GM21360 (cell line): Measurements from ENCODE around the gene TANC2.

Source experiments
- ATAC-seq: cut with Tn5 transposase; IDR thresholded peaks from one replicate; pipeline ENCODE4 v1.9.1; 2021; ENCODE audit warnings: mild to moderate bottlenecking, moderate library complexity; ENCODE audit not compliant: unreplicated experiment

TANC2 gene

DNA sequence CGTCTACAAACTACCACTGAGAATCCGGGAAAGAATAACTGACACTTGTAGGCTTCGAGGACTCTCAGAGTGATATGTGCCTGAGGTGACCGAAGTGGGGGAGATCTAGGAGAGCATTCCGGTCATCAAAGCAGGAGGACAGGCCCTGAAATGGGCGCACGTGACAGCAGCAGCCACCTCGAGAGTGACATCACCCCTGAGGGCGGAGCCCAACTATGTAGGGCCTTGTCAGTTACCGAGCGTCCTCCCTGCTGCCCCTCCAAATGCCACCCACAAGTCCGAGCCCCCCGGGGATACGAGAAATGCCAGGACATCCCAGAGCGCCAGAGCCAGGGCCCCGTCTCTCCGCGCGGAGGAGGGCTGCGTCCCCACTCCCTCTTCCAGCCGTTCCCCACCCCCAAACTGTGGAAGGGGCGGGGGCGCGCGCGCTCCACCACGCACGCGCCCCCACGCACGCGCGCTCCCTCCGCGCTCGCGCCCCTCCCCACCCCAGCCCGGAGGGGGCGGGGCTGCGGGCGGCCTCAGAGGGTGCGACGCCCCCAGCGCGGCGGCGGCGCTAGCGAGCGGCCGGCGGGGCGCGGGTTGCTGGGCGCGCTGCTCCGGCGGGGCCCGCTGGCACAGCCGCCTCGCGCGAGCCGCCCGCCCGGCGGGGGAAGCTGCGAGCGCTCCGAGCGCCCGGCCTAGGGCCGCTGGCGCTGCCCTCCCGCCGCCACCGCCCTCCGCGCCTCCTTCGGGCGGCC is at the start of gene TANC2:
TSS of gene TANC2 (plus strand) at position 550 of the 740 bp plus-strand sequence. CDS start 43,325 bp downstream, outside the sequence.
- ATAC-seq = peak; percentile 64

DNA sequence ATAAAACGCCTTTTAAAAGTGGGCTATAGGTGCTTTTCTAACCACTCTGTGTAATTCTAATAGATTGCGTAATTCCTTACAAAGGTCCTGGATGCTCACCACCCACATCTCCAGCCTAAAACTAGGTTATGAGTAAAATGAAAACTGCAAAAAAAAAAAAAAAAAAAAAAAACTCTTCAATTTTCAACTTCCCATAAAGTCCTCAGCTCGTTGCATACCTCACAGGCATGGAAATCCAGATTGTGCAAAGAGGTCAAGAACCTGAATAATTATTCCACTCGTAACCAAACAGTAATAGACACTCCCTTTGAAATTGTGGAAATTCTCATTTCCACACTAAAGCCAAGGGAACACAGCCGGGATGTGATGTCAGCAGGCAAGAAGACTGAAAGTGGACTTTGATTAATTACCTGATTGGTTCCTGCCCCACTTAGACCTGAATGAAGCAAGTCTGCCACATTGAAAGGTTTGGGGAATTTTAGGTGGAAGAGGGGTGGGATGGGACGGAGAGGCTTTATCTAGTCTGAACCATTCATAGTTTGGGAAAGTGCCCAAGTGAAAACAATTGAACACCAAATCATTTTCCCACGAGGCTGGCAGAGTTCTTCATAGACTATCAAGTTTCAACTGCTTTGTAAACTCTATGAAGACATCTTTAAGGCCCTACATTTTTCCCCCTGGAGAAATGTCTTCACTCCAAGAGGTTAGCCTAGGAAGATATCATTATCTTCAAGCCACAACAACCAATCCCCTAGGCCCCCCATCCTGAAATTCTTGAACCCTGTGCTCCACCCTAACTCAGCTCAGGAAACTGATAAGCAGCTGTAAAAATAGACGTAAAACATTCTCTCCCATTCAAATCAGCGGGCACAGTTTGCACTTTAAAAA is 49.1 kb upstream of the TANC2 start:
- ATAC-seq = no peak

DNA sequence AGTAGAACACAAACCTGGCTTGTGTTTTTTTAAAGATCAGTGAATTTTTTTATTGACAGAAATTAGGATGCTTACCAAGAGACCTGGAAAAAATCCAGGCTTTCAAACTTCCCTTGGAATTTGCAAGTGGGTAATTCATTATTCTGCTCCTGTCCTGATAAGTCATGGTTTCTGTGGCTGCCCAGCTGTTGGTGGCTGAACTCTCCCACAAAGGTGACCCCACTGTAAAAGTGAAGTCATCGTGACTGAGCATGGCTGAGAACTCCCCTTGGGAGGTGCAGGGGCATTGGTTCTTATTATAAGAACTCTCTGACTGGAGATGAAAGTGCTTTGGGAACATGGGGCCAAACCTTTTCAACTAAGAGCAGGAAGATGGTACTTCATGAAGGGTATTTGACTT is 46.6 kb upstream of the TANC2 start:
- ATAC-seq = no peak

DNA sequence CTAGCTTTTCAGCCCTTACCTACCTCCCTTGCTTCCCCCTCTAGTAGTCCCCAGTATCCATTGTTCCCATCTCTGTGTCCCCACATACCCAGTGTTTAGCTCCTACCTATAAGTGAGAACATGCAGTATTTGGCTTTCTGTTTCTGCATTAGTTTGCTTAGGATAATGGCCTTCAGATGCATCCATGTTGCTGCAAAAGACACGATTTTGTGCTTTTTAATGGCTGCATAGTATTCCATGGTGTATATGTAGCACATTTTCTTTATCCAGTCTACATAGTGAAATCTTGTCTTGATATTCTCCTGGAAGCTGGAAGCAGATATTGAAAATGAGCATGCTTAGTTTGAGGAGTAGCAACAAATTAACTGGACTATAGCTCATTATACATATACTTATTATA is 45.7 kb upstream of the TANC2 start:
- no peak for ATAC-seq

DNA sequence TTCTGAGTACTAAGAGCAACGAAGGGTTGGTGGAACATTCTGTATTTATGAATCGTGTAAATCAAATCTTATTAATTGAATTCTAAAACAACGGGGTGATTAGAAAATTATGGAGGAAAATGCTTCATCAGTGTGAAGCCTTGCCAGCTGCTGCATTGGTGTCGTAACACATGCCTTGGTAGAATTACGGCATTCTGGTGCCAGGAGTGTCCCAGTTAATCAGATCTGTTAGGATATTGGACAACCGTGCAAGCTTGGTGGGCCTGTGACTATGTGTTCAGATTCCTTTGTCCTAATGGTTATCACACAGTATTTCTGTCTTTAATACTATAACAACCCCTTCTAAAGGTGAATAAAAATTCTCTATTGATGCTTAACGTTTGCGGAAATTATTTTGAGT is 44.2 kb upstream of the TANC2 start:
- no peak for ATAC-seq

DNA sequence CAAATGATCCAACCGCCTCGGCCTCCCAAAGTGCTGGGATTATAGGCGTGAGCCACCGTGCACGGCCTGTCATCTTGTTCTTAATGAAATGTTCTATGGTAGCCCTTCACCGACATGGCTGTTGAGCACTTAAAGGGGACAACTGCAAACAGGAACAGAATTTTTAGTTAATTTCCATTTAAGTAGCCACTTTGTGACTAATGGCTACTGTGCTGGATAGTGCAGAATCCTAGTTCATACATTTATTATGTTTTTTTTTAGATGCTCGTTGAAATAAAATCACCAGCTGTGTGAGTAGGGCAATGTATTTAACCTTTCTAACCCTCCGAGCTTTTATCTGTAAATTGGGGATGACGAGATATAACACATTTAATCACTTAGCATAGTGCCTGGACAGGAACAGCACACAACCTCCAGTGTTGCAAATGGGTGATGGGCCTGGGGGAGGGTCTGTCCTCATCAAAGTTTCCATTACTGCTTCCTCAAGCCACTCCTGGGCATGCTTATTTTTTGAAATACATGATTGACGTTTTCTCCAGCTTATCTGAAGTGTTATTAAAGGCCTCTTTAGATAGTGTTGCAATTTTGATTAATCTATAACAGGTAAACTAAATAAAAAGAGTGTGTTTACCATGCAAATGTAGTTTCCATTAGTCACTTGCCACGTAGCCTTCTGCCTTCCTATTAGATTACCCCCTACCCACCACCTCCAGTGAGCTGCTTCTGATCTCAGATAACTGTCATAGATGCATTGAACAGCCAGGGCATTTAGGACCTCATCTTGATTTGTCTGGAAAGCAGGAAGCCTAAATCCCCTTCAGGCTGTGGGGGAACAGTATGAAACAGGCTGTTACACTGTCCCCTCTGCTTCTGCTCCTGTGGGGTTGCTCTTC is 42.5 kb upstream of the TANC2 start:
- no peak for ATAC-seq

DNA sequence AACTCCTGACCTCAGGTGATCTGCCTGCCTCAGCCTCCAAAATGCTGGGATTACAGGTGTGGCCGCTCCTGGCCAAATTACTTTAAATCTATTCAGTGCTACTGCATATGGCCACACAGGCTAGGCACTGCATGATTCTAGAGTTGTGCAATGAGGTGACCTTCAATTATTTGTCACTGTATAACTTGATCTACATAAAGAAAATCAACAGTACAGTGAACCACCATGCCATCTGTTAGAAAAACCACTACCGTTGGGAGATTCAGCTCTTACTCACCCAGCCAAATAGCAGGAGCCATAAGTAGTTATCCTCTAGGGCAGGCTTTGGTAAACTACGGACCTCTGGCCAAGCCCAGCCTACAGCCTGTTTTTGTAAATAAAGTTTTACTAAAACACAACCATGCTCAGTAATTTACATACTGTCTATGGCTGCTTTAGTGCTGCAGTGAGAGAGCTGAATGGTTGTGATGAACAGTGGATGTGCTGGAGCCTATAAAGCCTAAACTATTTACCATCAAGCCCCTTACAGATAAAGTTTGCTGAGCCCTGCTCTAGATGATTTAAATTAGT is 40.7 kb upstream of the TANC2 start:
- no peak for ATAC-seq

DNA sequence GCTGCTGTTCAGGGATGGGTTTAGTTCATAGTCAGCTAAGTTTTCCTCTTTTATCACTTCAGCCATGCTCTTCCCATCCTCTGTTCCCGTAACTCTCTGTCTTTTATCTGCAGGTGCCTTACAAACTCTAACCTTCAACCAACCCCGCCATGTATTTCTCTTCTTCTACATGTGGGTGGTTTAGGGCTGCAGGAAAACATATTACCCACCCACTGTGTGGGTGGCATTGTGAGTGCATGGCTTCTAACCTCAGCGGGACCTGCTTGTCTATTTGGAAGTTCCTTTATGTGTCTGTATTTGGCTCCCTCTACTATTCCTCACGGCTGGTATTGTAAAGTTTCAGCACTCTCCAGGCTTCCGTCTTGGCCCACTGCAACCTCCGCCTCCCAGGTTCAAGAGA is 39.0 kb upstream of the TANC2 start:
- no peak for ATAC-seq

DNA sequence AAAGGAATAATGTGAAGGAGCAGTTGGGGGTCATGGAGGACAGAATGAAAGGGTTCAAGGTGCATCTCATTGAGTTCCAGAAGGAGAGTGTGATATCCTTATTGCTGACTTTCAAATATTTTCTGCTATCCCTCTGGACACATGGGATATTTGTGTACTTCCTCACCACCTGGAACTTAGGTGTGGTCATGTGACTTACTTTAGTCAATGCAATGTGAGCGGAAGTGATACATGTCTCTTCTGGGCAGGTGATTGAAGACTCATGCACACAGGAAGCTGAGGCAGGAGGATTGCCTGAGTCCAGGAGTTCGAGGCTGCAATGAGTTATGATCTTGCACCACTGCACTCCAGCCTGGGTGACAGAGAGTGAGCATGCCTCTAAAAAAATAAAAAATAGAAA is 36.7 kb upstream of the TANC2 start:
- no peak for ATAC-seq

DNA sequence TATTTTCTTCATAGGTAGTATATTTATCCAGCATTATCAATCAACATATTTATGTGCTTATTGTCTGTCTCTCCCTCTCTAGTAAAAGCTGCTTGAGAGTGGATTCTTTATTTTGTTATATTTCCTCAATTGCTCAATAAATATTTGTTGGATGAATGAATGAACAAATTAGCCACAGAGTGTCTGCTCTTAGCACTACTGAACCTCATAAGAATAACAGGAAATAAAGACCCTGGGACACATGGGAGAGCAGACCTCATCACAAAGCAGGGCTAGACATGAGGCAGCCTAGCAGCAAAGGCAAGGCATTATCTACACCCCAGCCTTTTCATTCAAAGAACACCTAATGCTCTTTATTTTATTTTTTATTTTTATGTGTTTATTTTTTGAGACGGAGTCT is 34.9 kb upstream of the TANC2 start:
- ATAC-seq = no peak

DNA sequence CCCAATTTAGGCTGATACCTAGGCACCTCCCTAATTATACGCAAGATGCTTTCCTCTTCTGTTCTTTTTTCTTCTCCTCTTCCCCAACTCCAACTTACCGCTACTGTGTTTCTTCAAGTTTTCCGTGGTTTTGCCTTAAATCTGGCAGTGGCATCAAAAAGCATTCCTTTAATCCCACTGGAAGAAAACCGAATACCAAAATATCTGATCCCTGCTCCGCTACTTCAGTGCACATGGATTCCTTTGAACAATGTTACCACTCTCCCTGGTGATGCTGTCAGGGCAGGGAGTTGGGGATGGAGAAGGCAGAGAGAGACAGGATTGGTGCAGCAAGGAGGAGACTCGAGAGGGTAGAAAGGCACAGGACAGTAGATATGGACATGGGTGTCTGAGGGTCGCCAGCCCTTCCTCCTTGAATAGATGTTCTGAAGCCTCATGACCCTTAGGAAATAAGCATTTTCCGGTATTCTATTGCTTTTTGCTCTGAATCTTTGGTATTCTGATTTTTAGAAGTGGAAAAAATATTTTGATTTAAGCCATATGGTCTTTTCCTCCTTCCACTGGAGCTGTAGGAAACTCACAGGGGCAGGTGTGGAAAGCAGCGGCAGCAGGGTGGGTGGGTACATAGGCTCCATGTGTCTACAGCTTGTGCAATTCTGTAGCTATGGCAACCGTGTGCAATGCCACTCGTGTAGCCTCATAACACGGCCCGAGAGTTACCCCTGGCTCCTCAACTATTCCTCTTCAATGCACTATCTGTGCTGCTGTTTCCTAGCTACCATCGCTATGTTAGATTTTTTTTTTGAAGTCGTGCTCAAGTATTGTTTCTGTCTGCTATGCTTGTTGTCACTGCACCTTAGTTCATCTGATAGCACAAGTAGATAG is 32.3 kb upstream of the TANC2 start:
- ATAC-seq = no peak

DNA sequence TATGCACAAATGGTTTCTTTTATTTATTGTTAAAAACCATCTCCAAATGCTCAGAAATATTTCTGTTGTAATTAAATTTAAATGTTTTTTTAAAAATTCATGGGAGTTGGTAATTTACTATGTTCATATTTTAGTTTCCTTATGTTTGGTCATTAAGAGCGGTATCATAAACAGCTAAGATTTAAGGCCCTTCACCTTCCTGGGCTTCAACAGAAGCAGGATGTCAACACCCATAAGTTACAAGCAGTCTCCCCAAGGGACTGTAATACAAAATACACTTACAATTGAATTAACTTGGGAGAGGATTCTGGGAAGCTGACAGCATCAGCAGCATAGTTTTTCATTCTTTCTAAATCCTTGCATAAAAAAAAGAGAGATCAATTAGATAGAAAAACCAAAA is 30.9 kb upstream of the TANC2 start:
- ATAC-seq = no peak

DNA sequence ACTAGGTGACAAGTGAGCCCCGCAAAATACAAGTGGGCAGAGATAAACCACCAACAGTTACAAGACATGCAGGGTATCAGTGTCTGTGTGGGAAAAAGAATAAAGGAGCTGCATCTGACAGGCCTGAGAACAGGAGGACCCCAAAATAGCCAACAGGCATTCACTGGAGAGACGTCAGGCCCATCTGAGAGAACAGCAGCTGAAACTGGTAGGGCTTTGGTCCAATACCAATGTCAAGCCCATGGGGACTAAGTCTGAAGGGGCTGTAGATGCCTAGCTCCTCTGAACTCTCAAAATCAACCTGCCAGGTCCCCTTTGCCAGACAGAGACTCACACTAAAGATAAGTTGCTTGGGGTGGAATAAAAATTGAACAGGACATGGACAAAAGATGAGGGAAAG is 30.5 kb upstream of the TANC2 start:
- no peak for ATAC-seq

DNA sequence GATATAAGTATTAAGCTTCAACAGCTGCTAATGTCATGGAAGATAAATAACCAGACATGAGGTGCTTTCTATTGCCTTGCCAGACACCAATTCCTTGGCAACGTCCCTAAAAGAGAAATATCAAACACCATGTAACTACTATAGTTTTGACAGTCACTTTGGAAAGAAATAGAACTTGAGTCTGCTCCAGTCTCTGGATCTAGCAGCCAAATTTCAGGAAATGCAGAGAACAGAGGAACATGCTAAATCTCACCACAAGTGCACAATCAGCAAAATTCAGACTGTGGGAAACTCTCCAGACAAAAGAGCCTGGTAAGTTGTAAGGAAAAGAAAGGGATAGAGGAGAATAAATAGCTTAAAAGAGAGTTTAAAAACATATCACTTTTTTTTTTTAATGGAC is 28.4 kb upstream of the TANC2 start:
- ATAC-seq = no peak

DNA sequence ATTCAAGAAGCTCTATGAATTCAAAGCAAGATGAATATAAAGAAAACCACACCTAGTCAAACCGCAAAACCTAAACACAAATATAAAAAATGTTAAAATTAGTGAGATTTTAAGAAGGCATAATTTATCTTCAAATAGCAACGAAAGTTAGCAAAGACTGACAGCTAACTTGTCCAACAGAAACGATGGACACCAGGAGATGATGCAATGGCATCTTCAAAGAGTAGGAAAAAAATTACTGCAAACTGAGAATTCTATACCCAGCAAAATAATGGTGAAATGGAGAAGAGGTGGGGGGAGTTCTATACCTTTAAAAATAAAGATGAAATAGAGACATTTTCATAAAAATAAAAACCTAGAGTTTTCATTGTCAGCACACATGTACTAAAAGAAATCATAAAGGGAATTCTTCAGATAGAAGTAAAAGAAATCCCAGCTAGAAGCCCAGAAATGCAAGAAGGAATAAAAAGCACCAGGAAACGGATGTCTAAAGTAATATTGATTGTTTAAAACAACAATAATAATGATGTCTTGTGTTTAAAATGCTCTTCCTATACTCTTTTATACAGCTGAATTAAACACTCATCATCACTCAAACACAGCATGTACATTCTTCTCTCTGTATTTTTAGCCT is 24.6 kb upstream of the TANC2 start:
- no peak for ATAC-seq

DNA sequence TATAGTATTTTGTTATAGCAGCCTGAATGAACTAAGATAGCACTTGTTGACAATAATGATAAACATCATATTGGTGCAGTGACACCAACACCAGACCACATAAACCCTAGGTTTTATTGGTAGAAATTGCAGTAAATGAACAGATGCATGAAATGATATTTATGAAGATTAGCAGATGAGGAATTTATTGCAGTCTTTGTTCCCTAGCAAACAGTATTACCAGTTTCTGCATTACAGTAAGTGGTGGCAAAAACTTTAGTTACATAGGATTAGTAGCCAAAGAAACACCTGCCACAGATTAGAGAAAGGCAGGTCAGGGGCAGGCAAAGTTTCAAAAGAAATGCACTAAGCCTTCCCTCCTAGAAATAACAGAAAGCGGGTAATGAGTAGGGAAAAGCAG is 17.7 kb upstream of the TANC2 start:
- ATAC-seq = no peak

DNA sequence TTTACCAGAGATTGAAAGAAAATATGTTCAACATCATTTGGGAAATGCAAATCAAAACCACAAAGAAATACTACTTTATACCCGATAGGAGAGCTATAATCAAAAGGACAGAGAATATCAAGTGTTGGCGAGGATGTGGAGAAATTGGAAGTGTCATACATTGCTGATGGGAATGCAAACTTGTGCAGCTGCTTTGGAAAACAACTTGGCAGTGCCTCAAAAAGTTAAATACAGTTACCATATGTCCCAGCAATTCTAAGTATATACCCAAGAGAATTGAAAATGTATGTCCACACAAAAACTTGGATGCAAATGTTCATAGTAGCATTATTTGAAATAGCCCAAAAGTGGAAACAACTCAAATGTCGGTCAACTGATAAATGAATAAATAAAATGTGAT is 17.0 kb upstream of the TANC2 start:
- ATAC-seq = no peak

DNA sequence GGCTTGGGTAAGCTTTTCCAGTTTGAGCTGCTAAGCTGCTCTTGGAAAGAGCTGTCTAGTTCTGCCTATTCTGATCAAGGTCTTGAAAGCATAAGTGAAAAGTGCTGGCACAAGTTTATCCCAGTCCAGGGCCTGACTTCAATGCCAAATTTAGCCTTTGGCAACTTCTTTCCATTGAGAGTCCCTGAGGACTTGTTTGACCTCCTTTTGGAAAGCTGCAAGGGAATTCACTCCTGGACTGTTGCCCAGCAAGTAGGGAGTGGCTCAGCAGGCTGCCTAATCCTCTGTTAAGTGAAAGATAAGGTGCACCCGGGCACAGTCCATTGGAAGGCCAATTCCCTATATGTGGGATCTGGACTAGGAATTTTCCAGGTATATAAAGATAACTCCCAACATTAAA is 16.0 kb upstream of the TANC2 start:
- ATAC-seq = no peak

DNA sequence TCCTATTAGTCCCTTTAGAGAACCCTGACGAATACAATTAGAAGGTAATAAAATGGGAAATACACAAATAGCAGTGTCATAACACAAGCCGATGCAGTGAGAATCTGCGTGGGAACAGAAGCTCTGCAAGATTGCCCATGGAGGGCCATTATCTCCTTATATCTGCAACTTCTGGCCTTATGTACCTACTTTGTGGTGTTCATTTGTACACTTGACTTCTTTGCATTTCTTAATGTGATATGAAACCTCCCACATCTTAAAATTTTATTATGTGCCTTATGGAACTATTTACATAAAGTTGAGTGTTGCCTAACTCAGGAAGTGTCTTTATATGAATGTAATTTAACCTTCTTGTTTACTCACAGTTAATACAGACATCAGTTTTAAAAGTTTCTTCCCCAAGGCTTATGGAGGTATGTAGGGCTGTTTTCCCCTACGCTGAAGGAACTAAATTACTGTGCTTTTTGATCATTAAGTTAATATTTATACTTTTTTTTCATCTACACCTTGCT is 10.1 kb upstream of the TANC2 start:
- no peak for ATAC-seq
